ENCODE results near the gene TCP11L2.
"Not testable (repeated sequence)": the region's sequence is repeated elsewhere in the genome, so short reads cannot be mapped to it uniquely, and the experiment has no call there.

Gene TCP11L2

GRCh38 chr12:106284358-106285105 lies 18.0 kb upstream of the TCP11L2 start:
- DNase-seq, result no peak

DNA sequence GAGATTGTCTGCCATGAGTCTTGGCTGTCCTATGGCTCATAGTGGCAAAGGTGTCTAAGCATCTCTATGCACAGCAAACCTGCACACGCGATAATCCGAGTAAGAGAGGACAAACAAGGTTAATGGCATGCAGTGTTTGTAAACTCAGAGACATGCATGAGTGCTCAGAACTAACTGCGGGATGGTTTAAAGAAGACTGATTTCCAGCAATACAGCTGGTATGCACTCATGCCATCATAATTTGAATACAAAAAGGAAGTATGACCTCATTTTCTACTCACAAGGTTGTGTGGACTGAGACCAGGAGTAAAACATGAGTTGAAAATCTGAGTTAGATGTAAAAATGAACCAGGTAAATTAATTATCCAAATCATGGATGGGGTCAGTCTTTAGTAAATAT lies 16.6 kb upstream of the TCP11L2 start:
- no peak for DNase-seq

GRCh38 chr12:106286576-106287162 lies 15.9 kb upstream of the TCP11L2 start:
- DNase-seq, result not testable (repeated sequence)

- no peak for DNase-seq
Observed at GRCh38 chr12:106287364-106287763, 15.2 kb upstream of the TCP11L2 start.

DNA sequence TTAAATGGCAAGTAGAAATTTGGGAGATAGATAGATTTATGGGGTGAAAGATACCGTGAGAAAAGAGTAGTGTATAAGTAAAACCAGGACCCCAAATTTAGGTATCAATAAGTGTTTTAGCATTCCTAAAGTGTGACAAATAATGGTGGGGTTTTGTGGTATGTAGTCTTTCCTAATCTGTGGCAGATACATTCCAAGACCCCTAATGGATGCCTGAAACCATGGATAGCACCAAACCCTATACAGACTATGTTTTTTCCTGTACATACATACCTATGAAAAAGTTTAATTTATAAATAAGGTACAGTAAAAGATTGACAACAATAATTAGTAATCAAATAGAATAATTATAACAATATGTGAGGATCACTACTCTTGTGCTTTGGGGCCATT lies 14.4 kb upstream of the TCP11L2 start:
- DNase-seq, result no peak

- peak; percentile 66 for DNase-seq
Observed at GRCh38 chr12:106288494-106289195, 13.9 kb upstream of the TCP11L2 start.

- DNase-seq, result no peak
Observed at GRCh38 chr12:106289196-106289681, 13.3 kb upstream of the TCP11L2 start.

DNA sequence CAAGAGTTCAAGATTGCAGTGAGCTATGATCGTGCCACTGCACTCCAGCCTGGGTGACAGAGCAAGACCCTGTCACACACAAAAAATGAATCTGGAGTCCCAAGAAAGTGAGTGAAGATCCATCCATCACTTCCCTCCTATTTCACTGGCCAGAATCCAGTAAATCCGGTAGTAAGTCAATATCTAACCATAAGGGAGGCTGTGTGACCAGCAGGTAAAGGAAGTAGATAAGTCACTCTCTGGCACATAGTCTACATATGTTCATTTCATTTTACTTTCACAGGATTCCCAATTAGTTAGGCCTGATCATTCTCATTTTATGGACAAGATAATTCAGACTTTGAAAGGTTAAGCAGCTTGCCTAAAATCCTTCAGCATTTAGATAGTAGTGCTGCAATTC lies 11.9 kb upstream of the TCP11L2 start:
- no peak for DNase-seq

DNA sequence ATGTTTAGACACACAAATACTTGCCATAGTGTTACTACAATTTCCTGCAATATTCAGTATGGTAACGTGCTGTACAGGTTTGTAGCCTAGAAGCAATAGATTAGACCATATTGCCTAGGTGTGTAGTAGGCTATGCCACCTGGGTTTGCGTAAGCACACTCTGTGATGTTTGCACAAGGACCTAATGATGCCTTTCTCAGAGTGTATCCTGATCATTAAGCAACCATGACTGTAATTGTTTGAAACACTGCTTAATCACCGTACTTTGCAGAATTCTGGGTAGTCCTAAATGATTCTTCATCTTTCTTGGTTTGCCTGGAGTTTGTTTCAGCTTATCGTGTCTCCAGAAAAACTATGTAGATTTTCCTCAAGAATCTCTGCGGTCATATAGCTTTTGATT lies 11.2 kb upstream of the TCP11L2 start:
- no peak for DNase-seq

DNA sequence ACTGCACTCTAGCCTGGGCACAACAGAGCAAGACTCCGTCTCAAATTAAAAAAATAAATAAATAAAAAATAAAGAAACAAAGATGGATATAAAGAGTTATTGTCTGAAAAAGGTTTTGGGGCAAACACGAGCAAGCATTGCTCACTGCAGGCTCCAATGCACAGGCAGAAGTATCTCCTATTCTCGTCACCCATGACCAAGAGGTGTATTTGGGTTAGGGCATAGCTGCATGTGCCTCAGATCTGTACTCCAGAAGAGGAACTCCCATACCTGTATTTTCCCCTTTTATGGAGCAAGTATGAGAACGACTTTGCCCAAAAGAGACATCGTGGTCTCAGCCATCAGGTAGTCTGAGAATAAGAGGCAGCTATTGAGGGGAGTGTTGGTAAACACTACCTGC lies 10.2 kb upstream of the TCP11L2 start:
- no peak for DNase-seq

- DNase-seq, result no peak
Observed at GRCh38 chr12:106296179-106296877, 6.2 kb upstream of the TCP11L2 start.

DNA sequence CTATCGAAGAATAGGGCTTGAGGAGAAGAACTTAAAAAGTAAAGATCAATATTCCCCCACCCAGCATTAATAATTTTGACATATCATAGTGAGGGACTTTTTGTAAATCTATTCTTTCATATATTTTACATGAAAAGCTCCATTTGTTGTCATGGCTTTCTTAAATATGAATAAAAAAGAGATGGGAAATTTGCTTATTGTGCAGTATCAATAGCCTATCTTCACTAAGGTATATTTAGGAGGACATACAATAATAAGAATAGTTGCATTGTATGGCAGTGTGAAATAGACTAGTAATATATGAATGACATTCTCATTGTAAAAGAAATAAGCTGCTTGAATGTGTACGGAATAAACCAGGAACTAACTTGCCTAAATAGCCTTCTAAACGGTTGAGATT lies 5.5 kb upstream of the TCP11L2 start:
- no peak for DNase-seq

GRCh38 chr12:106297681-106298080 lies 4.9 kb upstream of the TCP11L2 start:
- no peak for DNase-seq

DNA sequence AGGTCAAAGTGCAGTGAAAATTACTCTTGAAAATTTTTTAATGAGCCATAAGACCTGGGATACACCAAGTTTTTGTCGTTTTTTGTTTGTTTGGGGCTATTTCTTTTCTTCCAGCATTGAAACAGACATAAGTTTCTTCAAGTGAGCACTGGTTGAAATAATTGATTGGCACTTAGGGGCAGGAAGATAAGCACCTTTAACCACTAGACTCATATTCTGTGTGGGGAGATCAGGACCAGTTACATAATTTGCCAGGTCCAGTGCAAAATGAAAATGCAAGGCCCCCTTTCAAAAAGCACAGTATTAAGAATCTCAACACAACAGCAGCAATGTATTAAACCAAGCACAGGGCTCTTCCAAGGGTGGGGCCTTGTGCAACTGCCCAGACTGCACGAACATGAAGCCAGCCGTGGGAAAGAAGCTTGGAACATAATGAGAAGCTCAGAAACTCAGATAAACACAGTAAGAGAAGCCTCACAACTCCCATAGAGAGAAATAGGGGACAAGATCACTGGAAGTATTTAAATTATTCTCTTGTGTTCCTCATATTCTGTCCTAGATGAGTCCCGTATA lies 3.2 kb upstream of the TCP11L2 start:
- no peak for DNase-seq

GRCh38 chr12:106300761-106301160 lies 1.8 kb upstream of the TCP11L2 start:
- DNase-seq, result no peak

DNA sequence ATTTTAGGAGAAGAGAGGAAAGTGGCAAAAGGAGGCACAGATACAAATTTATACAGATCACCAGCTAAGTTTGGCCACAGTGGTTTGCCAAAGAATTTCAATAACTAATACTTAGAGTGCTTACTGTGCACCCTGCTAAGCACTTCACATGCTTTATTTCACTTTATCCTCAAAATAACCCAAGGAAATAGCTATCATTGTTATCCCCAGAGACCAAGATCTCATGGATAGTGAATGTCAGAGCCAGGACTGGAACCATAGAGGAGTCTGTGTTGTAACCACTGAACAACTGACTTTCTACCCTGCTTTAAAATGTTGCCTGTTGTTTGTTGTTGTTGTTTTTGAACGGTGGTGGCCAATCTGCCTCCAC lies 1.3 kb upstream of the TCP11L2 start:
- DNase-seq, result no peak

DNA sequence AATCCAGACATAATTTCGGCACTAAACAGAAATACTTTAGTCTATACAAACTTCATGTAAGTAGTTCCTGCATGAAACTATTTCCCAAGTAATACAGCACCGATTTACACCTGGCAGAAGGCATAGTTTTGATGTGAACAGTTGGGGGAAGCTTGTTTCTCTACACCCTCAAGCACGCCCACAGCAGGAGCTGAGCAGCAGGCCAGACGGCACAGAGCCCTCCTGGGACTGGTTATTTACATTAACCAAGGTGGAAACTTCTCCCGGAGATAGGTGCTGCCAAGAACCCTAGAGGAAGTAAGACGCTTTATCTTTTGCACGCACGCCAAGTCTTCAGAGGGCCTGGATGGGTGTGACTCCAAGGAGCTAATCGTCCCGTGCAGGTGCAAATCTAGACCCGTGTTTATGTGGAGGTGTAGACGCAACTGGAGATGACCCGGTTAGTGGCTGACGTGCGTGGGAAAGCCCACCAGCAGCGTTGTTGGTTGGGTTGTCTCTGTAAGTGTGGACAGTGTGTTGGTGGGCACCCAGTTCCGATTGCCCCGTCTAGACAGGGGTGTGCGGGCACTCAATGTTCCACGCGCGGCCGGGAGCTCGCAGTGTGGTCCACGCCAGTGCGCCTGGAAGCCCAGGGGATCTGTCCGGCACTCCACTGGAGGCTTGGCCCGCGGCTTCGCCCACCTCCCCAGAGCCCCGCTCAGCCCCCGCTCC lies 767 bp upstream of the TCP11L2 start:
- DNase-seq, result peak; percentile 81

GRCh38 chr12:106303202-106303820 lies 778 bp downstream of the TCP11L2 start:
- peak; percentile 85 for DNase-seq

DNA sequence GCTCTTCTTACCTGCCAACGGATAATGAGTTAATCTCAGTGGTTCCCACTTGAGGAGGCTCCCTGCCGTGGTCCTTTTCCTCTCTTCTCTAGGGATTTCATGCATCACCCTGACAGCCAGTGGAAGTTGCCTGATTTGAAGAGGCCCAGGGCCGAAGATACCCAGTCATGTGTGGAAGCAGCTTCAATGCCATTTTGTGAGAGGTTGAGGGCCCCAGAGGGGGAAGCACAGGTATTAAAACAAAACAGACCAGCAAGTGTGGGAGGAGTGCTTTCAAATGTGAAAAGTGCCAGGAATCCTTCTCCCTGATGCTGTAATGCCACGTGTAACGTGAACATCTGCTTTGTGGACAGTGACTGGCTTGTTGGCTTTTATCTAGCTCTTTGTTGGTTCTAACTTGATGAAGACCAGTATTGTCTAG lies 1.5 kb downstream of the TCP11L2 start:
- no peak for DNase-seq

DNA sequence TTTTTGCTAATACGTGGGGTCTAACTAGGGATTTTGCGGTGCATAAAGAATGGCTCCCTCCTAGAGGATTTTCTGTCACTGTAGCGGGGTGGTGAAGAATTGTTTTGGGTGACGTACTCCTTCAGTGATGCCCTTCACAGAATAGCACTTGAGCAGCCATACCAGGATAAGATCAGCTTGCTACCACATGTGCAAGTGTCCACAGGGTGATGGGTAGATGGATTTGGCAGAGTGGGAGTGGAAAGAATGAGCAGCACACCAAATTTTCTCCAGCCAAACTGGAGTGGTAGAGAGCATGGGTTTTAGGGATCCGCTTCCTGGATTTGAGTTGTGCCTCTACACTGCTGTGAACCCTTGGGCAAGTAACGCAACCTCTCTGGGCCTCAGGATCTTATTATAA lies 2.3 kb downstream of the TCP11L2 start:
- DNase-seq, result no peak

DNA sequence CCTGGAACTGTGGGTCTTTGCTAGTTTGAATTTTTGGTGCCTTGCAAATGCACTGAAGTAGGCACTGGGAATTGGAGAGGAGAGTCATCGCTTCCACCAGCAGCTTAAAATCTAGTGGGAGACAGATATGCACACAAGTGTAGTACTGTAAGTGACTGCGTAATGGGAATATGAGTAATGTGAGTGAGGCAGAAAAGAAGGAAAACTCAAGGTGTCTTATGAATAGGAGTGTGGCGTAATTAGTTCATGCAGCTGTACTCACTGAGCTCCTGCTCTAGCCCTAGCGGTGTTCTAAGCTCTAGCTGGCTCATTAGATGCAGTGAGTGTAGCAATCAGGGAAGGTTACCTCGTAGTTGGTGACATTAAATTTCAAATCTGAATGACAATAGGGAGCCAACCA lies 2.8 kb downstream of the TCP11L2 start:
- DNase-seq, result no peak

GRCh38 chr12:106307181-106307580 lies 4.6 kb downstream of the TCP11L2 start:
- DNase-seq, result no peak
